Mesenchymal stem cell (in vitro differentiated cells and primary cell): ENCODE results near the gene CEBPB.
"Not testable (repeated sequence)": the region's sequence is repeated elsewhere in the genome, so short reads cannot be mapped to it uniquely, and the experiment has no call there.

Source experiments
- DNase-seq: peaks from one replicate; pipeline ENCODE4 v3.0.0-alpha.2; 2013
- H2AFZ ChIP-seq: one replicate; pipeline ENCODE4 v1.6.1; 2013; ENCODE audit warnings: low read depth, mild to moderate bottlenecking, control low read depth, inconsistent platforms, low read length, moderate library complexity
- H2AK5ac ChIP-seq: 2 replicates; pipeline ENCODE4 v1.6.1; 2013; ENCODE audit warnings: low read length, moderate library complexity, mild to moderate bottlenecking, inconsistent platforms; ENCODE audit not compliant: severe bottlenecking
- H2BK120ac ChIP-seq: one replicate; pipeline ENCODE4 v1.6.1; 2013; ENCODE audit warnings: low read depth, mild to moderate bottlenecking, inconsistent platforms, low read length, moderate library complexity
- H2BK12ac ChIP-seq, 2 experiments: one replicate each; pipeline ENCODE4 v1.6.1; 2013; ENCODE audit warnings: inconsistent platforms in 2 of 2, low read length in 2 of 2, mild to moderate bottlenecking in 2 of 2, moderate library complexity in 2 of 2, control low read depth in 1 of 2
- H2BK15ac ChIP-seq: one replicate; pipeline ENCODE4 v1.6.1; 2013; ENCODE audit warnings: mild to moderate bottlenecking, low read depth, inconsistent platforms; ENCODE audit not compliant: poor library complexity, severe bottlenecking
- H2BK5ac ChIP-seq: 2 replicates; pipeline ENCODE4 v1.6.1; 2013; ENCODE audit warnings: low read depth, mild to moderate bottlenecking, low read length, control low read depth, inconsistent platforms; ENCODE audit not compliant: poor library complexity, severe bottlenecking
- H3K14ac ChIP-seq, 2 experiments: one replicate each; pipeline ENCODE4 v1.6.1; 2013; ENCODE audit warnings: inconsistent platforms in 2 of 2, low read length in 2 of 2, control low read depth in 1 of 2, mild to moderate bottlenecking in 1 of 2, moderate library complexity in 1 of 2
- H3K18ac ChIP-seq, 2 experiments: one replicate each; pipeline ENCODE4 v1.6.1; 2013; ENCODE audit warnings: inconsistent platforms in 2 of 2, low read length in 2 of 2, control low read depth in 1 of 2, low read depth in 1 of 2, mild to moderate bottlenecking in 1 of 2
- H3K23ac ChIP-seq, 2 experiments: one replicate each; pipeline ENCODE4 v1.6.1; 2013; ENCODE audit warnings: inconsistent platforms in 2 of 2, low read length in 2 of 2, mild to moderate bottlenecking in 2 of 2, moderate library complexity in 2 of 2, control low read depth in 1 of 2
- H3K27ac ChIP-seq: 2 replicates; pipeline ENCODE4 v1.5.1; 2013; ENCODE audit warnings: mild to moderate bottlenecking, moderate library complexity, low read length, control low read depth, inconsistent platforms; ENCODE audit not compliant: poor library complexity, severe bottlenecking
- H3K27me3 ChIP-seq, 2 experiments: 2 replicates each; pipeline versions ENCODE4 v1.6.1 to v1.7.0; 2013; ENCODE audit warnings: low read length in 2 of 2, mild to moderate bottlenecking in 2 of 2, moderate library complexity in 2 of 2, control low read depth in 1 of 2, inconsistent platforms in 1 of 2; ENCODE audit not compliant: control insufficient read depth in 1 of 2, insufficient read depth in 1 of 2
- H3K36me3 ChIP-seq, 2 experiments: 2 replicates each; pipeline versions ENCODE4 v1.6.1 to v1.7.0; 2013; ENCODE audit warnings: low read length in 2 of 2, control low read depth in 1 of 2, inconsistent platforms in 1 of 2, low read depth in 1 of 2, mild to moderate bottlenecking in 1 of 2; ENCODE audit not compliant: insufficient read depth in 2 of 2, control insufficient read depth in 1 of 2
- H3K4ac ChIP-seq, 2 experiments: one replicate each; pipeline ENCODE4 v1.6.1; 2013; ENCODE audit warnings: inconsistent platforms in 2 of 2, low read length in 2 of 2, mild to moderate bottlenecking in 2 of 2, moderate library complexity in 2 of 2, control low read depth in 1 of 2, low read depth in 1 of 2
- H3K4me1 ChIP-seq: 2 replicates; pipeline ENCODE4 v1.6.1; 2013; ENCODE audit warnings: low read depth, low read length, control low read depth; ENCODE audit not compliant: control insufficient read depth, insufficient read depth
- H3K4me2 ChIP-seq: 2 replicates; pipeline ENCODE4 v1.6.1; 2013; ENCODE audit warnings: low read length, mild to moderate bottlenecking, inconsistent platforms; ENCODE audit not compliant: poor library complexity, severe bottlenecking
- H3K4me3 ChIP-seq, 2 experiments: 2 replicates each; pipeline versions ENCODE4 v1.5.1 to v1.7.0; 2013; ENCODE audit warnings: low read length in 2 of 2, mild to moderate bottlenecking in 2 of 2, control low read depth in 1 of 2, low read depth in 1 of 2; ENCODE audit not compliant: insufficient read depth in 1 of 2
- H3K79me1 ChIP-seq: replicated peaks from 2 replicates; pipeline ENCODE4 v1.6.1; 2013; ENCODE audit warnings: mild to moderate bottlenecking, control low read depth, low read length, inconsistent platforms; ENCODE audit not compliant: poor library complexity, severe bottlenecking
- H3K9ac ChIP-seq: 2 replicates; pipeline ENCODE4 v1.7.0; 2013; ENCODE audit warnings: mild to moderate bottlenecking, low read length, moderate library complexity
- H3K9me3 ChIP-seq: 2 replicates; pipeline ENCODE4 v1.7.0; 2013; ENCODE audit warnings: mild to moderate bottlenecking, low read length; ENCODE audit not compliant: control insufficient read depth
- H4K8ac ChIP-seq: one replicate; pipeline ENCODE4 v1.6.1; 2013; ENCODE audit warnings: inconsistent platforms, mild to moderate bottlenecking, low read length, moderate library complexity
- H4K91ac ChIP-seq: one replicate; pipeline ENCODE4 v1.6.1; 2013; ENCODE audit warnings: mild to moderate bottlenecking, low read length, inconsistent platforms
- WGBS: methylation state at CpG from one replicate; pipeline ENCODE4 v1.1.7; 2013; ENCODE audit warnings: mixed read lengths; 5-methylcytosine and 5-hydroxymethylcytosine counted together

CEBPB gene

DNA sequence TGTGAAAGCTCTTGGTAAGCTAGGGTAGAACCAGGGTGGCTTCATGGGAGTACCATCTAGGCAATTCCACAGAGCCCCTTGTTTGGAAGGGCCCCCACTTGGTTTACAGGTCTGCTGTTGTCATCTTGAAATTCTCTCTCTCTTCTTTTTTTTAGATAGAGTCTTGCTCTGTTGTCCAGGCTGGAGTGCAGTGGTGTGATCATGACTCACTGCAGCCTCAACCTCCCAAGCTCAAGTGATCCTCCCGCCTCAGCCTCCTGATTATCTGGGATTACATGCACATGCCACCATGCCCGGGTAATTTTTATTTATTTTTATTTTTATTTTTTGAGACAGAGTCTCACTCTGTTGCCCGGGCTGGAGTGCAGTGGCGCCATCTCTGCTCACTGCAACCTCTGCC lies 18.2 kb downstream of the CEBPB start:
- WGBS: 90% methylated on average over 2 of the region's 4 CpGs
- not testable (repeated sequence) for H4K8ac ChIP-seq, H2AFZ ChIP-seq, H3K4me1 ChIP-seq, H2AK5ac ChIP-seq, H2BK12ac ChIP-seq, H3K9me3 ChIP-seq, H2BK120ac ChIP-seq, H2BK15ac ChIP-seq, DNase-seq, H4K91ac ChIP-seq, H3K27me3 ChIP-seq, H3K4me2 ChIP-seq, H3K36me3 ChIP-seq, H3K14ac ChIP-seq, H3K79me1 ChIP-seq, H3K27ac ChIP-seq, H3K23ac ChIP-seq, H3K18ac ChIP-seq, H3K4me3 ChIP-seq, H3K4ac ChIP-seq, H2BK5ac ChIP-seq, H3K9ac ChIP-seq

DNA sequence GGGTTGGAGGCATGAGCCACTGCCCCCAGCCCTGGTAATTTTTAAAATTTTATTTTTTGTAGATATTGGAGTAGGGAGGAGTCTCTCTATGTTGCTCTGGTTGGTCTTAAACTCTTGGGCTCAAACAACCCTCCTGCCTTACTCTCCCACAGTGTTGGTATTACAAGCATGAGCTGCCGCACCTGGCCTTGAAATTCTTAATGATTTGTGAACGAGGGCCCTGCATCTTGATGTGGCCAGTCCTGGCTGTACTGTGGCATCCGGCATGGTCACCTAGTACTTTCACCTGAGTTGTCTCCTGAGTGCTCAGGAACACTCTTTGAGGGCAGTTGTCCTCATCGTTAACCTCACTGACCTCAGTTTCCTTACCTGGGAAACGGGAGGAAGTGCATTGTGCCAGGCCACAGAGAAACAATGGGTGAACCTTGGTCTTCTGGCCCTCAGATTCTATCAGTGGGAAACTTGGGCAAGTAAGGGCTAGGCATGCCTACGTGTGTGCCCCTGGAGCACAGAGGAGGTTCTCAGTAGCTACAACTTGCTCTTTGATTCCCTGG lies 19.5 kb downstream of the CEBPB start:
- Histone ChIP-seq H3K18ac (no peak overlapping the region), H3K36me3 (no peaks in the 10 kb centered on the region), H2BK120ac (no peak overlapping the region), H4K91ac (peak overlapping the region; percentile 12), H2BK5ac (no peak overlapping the region), H3K4me1 (peaks cover 8% of the 10 kb centered on the region), H3K79me1 (no peaks in the 10 kb centered on the region), H3K27me3 (no peaks in the 10 kb centered on the region), H3K14ac (no peak overlapping the region), H3K4ac (no peak overlapping the region), H2AK5ac (no peak overlapping the region), H4K8ac (no peak overlapping the region), H3K9ac (no peak overlapping the region), H2BK15ac (no peak overlapping the region), H2AFZ (no peak overlapping the region), H2BK12ac (peak overlapping the region in 1 of 2 experiments; percentile 69), H3K9me3 (no peaks in the 10 kb centered on the region), H3K4me2 (no peak overlapping the region), H3K4me3 (no peak overlapping the region), H3K27ac (no peak overlapping the region), H3K23ac (no peak overlapping the region)
- DNase-seq: no peak
- 89% methylated on average over 6 of the region's 6 CpGs for WGBS

DNA sequence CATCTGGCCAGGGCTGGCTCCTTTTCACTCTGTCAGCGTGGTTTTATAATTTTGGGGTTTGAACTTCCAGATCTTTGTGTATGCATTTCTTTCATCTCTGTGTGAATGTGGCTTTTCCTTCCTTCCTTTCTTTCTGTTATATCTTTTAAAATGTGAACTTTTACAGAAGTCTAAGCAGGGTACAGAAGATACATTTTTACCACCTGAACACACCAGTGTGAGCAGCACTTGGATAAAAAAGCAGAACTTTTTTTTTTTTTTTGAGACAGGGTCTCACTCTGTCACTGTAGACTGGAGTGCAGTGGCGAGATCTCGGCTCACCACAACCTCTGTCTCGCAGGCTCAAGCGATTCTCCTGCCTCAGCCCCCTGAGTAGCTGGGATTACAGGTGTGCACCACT lies 20.5 kb downstream of the CEBPB start:
- Histone ChIP-seq H3K9ac (no peak overlapping the region), H3K4me2 (no peak overlapping the region), H3K27ac (no peak overlapping the region), H3K9me3 (no peaks in the 10 kb centered on the region), H2AK5ac (no peak overlapping the region), H2BK120ac (no peak overlapping the region), H4K91ac (no peak overlapping the region), H2BK5ac (no peak overlapping the region), H3K36me3 (no peaks in the 10 kb centered on the region), H3K4me1 (peaks cover 15% of the 10 kb centered on the region), H3K79me1 (no peaks in the 10 kb centered on the region), H4K8ac (no peak overlapping the region), H3K27me3 (no peaks in the 10 kb centered on the region), H2AFZ (no peak overlapping the region), H2BK12ac (no peak overlapping the region), H3K4me3 (no peak overlapping the region), H2BK15ac (no peak overlapping the region), H3K18ac (no peak overlapping the region), H3K14ac (no peak overlapping the region), H3K23ac (no peak overlapping the region), H3K4ac (no peak overlapping the region)
- no peak for DNase-seq
- 78% methylated on average over 4 of the region's 5 CpGs for WGBS

DNA sequence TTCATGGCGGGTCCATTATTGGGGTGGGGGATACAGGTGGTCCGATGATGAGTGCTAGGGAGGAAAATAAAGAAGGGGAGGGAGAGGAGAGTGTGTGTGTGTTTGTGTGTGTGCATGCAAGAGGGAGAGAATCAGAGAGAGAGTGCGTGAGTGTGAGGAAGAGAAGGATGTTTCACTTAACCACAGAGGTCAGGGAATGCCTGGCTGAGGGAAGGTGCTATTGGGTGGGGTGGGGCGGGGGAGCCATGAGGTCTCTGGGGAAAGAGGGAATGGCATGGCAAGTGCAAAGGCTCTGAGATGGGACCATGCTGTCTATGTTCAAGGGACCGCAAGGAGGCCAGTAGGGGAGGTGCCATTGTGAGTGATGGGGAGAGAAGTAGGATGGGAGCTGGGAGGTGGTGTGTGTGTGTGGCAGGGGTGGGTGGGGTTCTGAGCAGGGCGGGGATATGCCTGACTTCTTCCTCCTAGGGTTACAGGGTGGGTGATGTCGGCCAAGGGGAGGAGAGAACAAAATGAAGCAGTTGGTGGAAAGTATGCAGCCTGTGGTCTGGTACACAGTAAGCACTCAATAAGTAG lies 23.0 kb downstream of the CEBPB start:
- Histone ChIP-seq H2BK15ac (no peak overlapping the region), H3K4me1 (peaks cover 25% of the 10 kb centered on the region), H4K8ac (no peak overlapping the region), H2AK5ac (no peak overlapping the region), H2BK5ac (no peak overlapping the region), H3K27ac (no peak overlapping the region), H3K4me2 (no peak overlapping the region), H3K18ac (no peak overlapping the region), H3K14ac (no peak overlapping the region), H3K79me1 (no peaks in the 10 kb centered on the region), H3K27me3 (no peaks in the 10 kb centered on the region), H3K9me3 (no peaks in the 10 kb centered on the region), H3K4ac (no peak overlapping the region), H2BK12ac (no peak overlapping the region), H2BK120ac (no peak overlapping the region), H3K4me3 (no peak overlapping the region), H3K36me3 (no peaks in the 10 kb centered on the region), H2AFZ (no peak overlapping the region), H3K9ac (no peak overlapping the region), H3K23ac (no peak overlapping the region), H4K91ac (no peak overlapping the region)
- 63% methylated on average over 7 of the region's 7 CpGs for WGBS
- DNase-seq: peak; percentile 60
